Ishikawa (cell line): ENCODE data around the gene BMP6.

Experiments used
- CEBPB ChIP-seq: IDR thresholded peaks from 2 replicates; pipeline ENCODE4 v1.6.1; 2012
- EP300 ChIP-seq: IDR thresholded peaks from 2 replicates; pipeline ENCODE4 v1.6.1; 2012; ENCODE audit warnings: borderline replicate concordance

GRCh38 chr6:7750197-7750596, 24.3 kb downstream of the BMP6 start:
- TF ChIP-seq CEBPB (no peak), EP300 (no peak)
